Testis (tissue), 2 donors: Measurements from ENCODE around the gene CHRNA5.

ENCODE experiments used
- CTCF ChIP-seq, 3 experiments: fragments of 450-650 bp in 2 of 3; fragments of 200-600 bp in 1 of 3; sonication (generic) in 1 of 3; IDR thresholded peaks; one replicate each; pipeline ENCODE4 v1.5.1; 2016 to 2019; ENCODE audit warnings: antibody characterized with exemption in 3 of 3, mild to moderate bottlenecking in 2 of 3, moderate library complexity in 1 of 3
- POLR2A ChIP-seq: fragments of 450-650 bp; IDR thresholded peaks from one replicate; pipeline ENCODE4 v1.6.1; 2017; ENCODE audit warnings: antibody characterized with exemption, mild to moderate bottlenecking, moderate library complexity

- no peak for TF ChIP-seq CTCF (IDR thresholded peaks at IDR 0.05)
- TF ChIP-seq POLR2A, result no peak
Measured at GRCh38 chr15:78624651-78625590, 59.6 kb downstream of the CHRNA5 start.
